Right lobe of liver (tissue), 4 donors: Measurements from ENCODE around the gene WDR35.

Source experiments
- POLR2A ChIP-seq: fragments of 450-650 bp; IDR thresholded peaks from one replicate; pipeline ENCODE4 v1.6.1; 2017; ENCODE audit warnings: antibody characterized with exemption, mild to moderate bottlenecking
- TF ChIP-seq, protein P1 (sequence below), 4 donors: fragments of 200-600 bp in 3 of 4; fragments of 450-650 bp in 1 of 4; IDR thresholded peaks; one replicate each; pipeline versions ENCODE4 v1.5.1 to v1.8.0; 2016 to 2022; ENCODE audit warnings: antibody characterized with exemption in 4 of 4, mild to moderate bottlenecking in 2 of 4
- donor health status: DM: no; HTN: no; CAD: no.
- donor health status: DM: no; HTN: no; CAD: no.
- donor health status: DM: no; HTN: yes; CAD: no.

DNA sequence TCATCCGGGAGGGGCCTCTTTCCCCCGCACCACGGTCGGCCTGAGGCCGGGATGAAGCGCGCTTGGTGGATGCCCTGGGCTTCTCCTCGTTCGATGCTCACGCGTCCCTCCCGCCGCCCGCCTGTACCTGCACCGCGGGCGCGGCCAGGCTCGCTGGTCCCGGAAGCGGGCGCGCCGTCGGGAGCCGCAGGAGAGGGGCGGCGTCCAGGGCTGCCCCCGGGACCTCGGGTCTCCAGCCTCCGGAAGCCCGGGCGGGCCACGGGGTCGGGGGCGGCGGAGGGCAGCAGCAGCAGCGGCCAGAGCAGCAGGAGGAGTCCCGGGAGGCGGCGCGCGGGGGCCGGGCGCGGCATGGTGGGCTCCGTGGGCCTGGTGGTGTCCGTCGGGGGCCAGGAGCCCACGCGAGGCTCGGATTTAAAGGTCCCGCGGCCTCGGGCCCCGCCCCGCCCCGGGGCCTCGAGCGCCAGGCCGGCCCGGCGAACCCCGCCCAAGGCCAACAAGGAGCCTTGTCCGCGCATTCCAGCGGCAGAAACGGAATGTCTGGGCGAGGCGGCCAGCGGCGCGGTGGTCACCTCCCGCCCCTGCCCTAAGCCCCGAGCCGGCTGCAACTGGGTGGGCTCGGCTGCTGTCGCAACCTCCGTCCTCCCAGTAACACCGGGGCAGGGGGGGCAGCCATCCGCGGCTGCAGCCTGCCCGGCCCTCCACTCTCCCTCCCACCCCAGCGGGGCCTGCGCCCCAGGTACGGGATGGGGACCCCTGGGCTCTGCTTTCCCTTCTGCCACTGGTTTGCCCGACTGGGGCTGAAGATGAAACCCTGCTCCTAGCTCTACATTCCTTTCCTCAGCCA, 22.6 kb upstream of the WDR35 start, which contains the start of gene MATN3:
- TF ChIP-seq, protein P1, sequence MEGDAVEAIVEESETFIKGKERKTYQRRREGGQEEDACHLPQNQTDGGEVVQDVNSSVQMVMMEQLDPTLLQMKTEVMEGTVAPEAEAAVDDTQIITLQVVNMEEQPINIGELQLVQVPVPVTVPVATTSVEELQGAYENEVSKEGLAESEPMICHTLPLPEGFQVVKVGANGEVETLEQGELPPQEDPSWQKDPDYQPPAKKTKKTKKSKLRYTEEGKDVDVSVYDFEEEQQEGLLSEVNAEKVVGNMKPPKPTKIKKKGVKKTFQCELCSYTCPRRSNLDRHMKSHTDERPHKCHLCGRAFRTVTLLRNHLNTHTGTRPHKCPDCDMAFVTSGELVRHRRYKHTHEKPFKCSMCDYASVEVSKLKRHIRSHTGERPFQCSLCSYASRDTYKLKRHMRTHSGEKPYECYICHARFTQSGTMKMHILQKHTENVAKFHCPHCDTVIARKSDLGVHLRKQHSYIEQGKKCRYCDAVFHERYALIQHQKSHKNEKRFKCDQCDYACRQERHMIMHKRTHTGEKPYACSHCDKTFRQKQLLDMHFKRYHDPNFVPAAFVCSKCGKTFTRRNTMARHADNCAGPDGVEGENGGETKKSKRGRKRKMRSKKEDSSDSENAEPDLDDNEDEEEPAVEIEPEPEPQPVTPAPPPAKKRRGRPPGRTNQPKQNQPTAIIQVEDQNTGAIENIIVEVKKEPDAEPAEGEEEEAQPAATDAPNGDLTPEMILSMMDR (IDR thresholded peaks at IDR 0.05), result no peak
- TF ChIP-seq POLR2A, result no peak
